Mucosa of stomach (tissue), 1 donor: ENCODE results near the gene ARSG.

Experiments used
- H3K27me3 ChIP-seq: one replicate; pipeline ENCODE4 v1.7.0; 2013; ENCODE audit warnings: mild to moderate bottlenecking, low read length; ENCODE audit not compliant: control insufficient read depth, insufficient read depth
- H3K36me3 ChIP-seq: one replicate; pipeline ENCODE4 v1.7.0; 2013; ENCODE audit warnings: low read length; ENCODE audit not compliant: control insufficient read depth, insufficient read depth
- H3K4me1 ChIP-seq: one replicate; pipeline ENCODE4 v1.7.0; 2013; ENCODE audit warnings: mild to moderate bottlenecking, low read length; ENCODE audit not compliant: control insufficient read depth, insufficient read depth
- H3K4me3 ChIP-seq: one replicate; pipeline ENCODE4 v1.7.0; 2013; ENCODE audit warnings: low read length
- H3K9ac ChIP-seq: one replicate; pipeline ENCODE4 v1.7.0; 2013; ENCODE audit warnings: mild to moderate bottlenecking, low read length, moderate library complexity
- H3K9me3 ChIP-seq: one replicate; pipeline ENCODE4 v1.7.0; 2013; ENCODE audit warnings: mild to moderate bottlenecking, low read length, moderate library complexity; ENCODE audit not compliant: control insufficient read depth
- donor health status: Pancreatic carcinoma.

ARSG gene

DNA sequence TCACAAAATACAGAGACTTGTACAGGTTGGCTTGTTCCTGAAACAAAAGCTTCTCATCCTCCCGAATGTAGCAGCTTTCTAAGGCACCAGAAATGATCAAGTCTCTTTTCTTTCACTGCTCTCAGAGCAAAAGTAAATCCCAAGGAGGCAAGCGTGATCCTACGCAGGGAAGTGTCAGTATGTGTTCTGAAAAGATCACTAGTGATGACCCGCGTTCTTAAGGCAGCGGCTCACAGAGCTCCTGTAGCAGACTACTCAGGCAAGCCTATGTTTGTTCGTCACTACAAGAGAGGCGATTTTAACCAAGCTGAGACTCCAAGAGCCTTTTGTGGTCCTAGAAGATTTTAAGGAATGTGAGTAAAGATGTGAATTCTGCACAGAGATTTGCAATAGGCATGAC is 131.5 kb downstream of the ARSG start:
- H3K9me3 ChIP-seq = no peaks in the 10 kb centered on the region
- H3K27me3 ChIP-seq = no peaks in the 10 kb centered on the region
- H3K4me1 ChIP-seq = no peaks in the 10 kb centered on the region
- no peak overlapping the region for H3K4me3 ChIP-seq
- H3K9ac ChIP-seq = no peak overlapping the region
- H3K36me3 ChIP-seq = no peaks in the 10 kb centered on the region

DNA sequence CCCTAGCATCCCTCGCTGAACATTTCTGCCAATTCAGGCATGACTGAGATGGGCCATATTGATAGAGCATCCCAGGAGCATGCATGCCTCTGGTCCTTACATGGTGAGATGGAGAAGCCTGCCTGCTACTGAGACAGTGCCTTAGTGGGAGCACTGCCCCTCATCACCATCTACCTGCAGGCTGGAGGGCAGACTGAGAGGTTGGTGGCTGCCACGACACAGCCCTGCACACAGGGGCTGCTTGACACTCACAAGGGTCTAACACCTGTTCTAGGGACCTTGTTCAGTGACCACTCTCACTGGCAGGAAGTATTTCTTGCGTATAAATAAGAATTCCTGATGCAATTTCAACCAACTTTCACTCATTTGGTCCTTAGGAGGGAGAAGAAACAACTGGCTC is 132.0 kb downstream of the ARSG start:
- H3K4me3 ChIP-seq = no peak overlapping the region
- no peaks in the 10 kb centered on the region for H3K9me3 ChIP-seq
- H3K36me3 ChIP-seq = no peaks in the 10 kb centered on the region
- H3K4me1 ChIP-seq = no peaks in the 10 kb centered on the region
- H3K9ac ChIP-seq = no peak overlapping the region
- no peaks in the 10 kb centered on the region for H3K27me3 ChIP-seq

GRCh38 chr17:68424203-68424602 is 132.9 kb downstream of the ARSG start:
- Histone ChIP-seq H3K4me1 (no peaks in the 10 kb centered on the region), H3K27me3 (no peaks in the 10 kb centered on the region), H3K9me3 (no peaks in the 10 kb centered on the region), H3K36me3 (no peaks in the 10 kb centered on the region), H3K9ac (no peak overlapping the region), H3K4me3 (no peak overlapping the region)

- no peak overlapping the region for H3K9ac ChIP-seq
- H3K4me1 ChIP-seq = no peaks in the 10 kb centered on the region
- no peaks in the 10 kb centered on the region for H3K27me3 ChIP-seq
- H3K36me3 ChIP-seq = peaks cover under 1% of the 10 kb centered on the region
- no peaks in the 10 kb centered on the region for H3K9me3 ChIP-seq
- H3K4me3 ChIP-seq = no peak overlapping the region
These were observed 133.6 kb downstream of the ARSG start for GRCh38 chr17:68424861-68425260.

DNA sequence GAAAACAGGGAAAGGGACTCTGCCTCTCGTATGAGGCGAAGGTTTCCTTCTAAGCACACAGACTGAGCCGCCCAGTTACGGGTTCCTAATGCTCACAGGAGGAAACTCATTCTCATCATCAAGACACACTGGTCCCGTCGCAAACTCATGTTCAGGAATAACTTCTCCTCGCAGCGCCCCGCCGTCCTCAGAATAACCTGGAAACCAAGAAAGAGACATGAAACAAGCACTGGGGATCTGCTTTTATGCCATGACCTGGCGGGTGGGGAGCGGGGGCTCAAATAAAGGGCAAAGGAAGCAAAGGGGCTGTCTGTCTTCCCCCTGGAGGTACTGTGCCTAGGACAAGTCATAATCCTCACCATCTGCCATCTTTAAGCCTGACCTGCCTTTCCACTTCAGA is 134.7 kb downstream of the ARSG start:
- Histone ChIP-seq H3K4me1 (no peaks in the 10 kb centered on the region), H3K9me3 (no peaks in the 10 kb centered on the region), H3K36me3 (peaks cover 6% of the 10 kb centered on the region), H3K27me3 (no peaks in the 10 kb centered on the region), H3K9ac (no peak overlapping the region), H3K4me3 (no peak overlapping the region)

GRCh38 chr17:68427575-68427974 is 136.3 kb downstream of the ARSG start:
- Histone ChIP-seq H3K36me3 (peaks cover 7% of the 10 kb centered on the region), H3K9me3 (no peaks in the 10 kb centered on the region), H3K27me3 (no peaks in the 10 kb centered on the region), H3K4me1 (no peaks in the 10 kb centered on the region), H3K9ac (no peak overlapping the region), H3K4me3 (no peak overlapping the region)

- Histone ChIP-seq H3K27me3 (no peaks in the 10 kb centered on the region), H3K9ac (no peak overlapping the region), H3K4me3 (no peak overlapping the region), H3K36me3 (peaks cover 7% of the 10 kb centered on the region), H3K9me3 (no peaks in the 10 kb centered on the region), H3K4me1 (no peaks in the 10 kb centered on the region)
These were observed 137.3 kb downstream of the ARSG start for GRCh38 chr17:68428498-68429172.

DNA sequence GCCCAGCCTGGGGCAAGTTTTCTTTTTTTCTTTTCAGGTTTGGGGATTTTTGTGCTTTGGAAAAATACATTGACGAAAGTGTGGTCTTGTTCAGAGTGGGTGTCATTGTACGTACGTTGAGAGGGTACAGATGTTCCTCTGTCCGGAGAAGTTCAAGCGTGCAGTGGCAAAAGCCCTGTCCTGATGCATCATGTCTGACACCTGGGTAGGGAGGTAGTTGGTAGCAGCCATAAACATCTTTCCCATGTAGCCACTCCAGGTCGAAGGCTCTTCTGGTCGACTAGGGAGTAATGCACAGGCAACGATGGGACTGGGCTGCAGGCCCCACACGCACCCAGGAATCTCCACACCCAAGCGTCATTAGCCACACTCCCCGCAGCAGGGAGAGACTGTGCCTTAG is 138.6 kb downstream of the ARSG start:
- Histone ChIP-seq H3K4me3 (no peak overlapping the region), H3K9ac (no peak overlapping the region), H3K27me3 (no peaks in the 10 kb centered on the region), H3K4me1 (no peaks in the 10 kb centered on the region), H3K36me3 (peaks cover 7% of the 10 kb centered on the region), H3K9me3 (no peaks in the 10 kb centered on the region)

DNA sequence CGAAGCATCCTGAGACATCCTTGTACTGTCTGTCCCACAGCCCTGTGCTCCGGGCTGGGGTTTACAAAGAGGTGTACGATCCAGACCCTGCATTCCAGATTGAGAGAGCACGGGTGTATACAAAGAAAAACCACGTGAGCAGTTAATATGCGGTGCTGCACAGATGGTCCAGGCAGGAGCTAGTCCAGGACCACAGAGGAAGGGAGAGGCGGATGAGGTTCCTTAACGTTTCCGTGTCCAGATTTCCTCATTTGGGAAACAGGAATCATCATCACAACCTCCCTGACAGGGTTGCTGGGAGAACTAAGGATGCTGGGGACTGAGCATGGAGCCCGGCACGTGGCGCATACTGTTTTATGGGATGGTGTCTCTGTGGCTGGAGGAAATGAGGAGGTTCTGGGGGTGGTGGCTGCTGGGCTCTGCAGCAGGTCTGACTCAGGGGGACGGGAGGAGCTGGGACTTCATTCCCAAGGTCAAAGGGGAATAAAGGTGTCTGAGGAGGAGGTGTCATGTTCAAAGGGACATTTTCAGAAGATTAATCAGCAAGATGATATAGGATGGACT is 139.8 kb downstream of the ARSG start:
- H3K4me1 ChIP-seq = peaks cover 2% of the 10 kb centered on the region
- H3K36me3 ChIP-seq = peaks cover 7% of the 10 kb centered on the region
- H3K9ac ChIP-seq = no peak overlapping the region
- H3K27me3 ChIP-seq = no peaks in the 10 kb centered on the region
- H3K9me3 ChIP-seq = no peaks in the 10 kb centered on the region
- no peak overlapping the region for H3K4me3 ChIP-seq

- no peak overlapping the region for H3K9ac ChIP-seq
These were observed 140.4 kb downstream of the ARSG start for GRCh38 chr17:68431661-68432071.

DNA sequence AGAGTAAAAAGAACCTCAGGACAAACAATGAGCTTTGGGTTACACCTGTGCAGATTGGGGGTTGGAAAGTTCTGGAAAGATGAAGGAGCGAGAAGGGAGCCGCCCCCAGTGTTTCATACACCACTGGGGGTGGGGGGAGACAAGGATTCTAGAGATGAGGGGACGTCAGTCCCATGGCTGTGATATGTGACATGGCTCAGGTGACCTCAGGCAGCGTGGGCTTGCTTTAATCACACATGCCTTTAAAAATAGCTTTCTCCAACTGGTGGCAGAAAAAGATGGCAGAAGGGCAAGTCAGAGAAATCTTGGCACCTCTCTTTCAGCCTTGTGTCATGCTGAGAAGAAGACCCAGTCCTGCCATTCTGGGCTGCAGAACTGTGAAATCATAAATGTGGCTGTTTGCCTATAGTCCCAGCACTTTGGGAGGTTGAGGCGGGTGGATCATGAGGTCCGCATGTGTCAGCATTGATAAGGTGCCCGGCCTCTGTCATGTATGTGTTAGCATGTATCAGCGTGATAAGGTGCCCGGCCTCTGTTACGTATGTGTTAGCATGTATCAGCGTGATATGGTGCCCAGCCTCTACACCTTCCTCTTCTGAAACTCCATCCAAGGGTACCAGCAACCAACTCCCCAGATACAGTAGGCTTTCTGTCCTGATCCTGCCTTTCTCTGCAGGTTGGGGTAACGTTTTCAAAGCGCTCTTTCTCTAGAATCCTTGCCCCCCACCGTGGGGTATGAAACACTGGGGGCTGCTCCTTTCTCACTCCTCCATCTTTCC is 141.0 kb downstream of the ARSG start:
- Histone ChIP-seq H3K4me3 (no peak overlapping the region), H3K36me3 (peaks cover 7% of the 10 kb centered on the region)

More at GRCh38 chr17:68431661-68432071, 140.4 kb downstream of the ARSG start:
- Histone ChIP-seq H3K9me3 (no peaks in the 10 kb centered on the region), H3K27me3 (no peaks in the 10 kb centered on the region), H3K4me3 (no peak overlapping the region), H3K36me3 (peaks cover 7% of the 10 kb centered on the region), H3K4me1 (peaks cover 4% of the 10 kb centered on the region)

DNA sequence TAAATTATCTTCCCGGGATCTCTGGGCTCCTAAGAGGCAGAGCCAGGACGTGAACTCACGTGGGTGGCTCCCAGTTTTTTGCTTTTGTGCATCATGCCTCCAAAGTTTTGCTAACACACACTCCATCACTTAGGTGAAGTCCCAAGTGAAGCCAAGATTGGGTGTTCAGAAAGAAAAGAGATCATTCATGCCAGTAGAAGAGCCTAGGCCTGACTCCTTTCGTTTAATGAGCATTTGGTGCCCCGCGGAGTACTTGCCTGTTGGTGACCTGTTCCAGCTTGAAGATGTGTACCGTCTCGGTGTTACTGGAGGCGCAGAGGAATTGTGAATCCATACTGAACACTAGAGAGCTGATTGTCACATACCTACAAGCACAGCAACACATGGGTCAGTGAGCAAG is 141.9 kb downstream of the ARSG start:
- Histone ChIP-seq H3K4me3 (no peak overlapping the region), H3K9ac (no peak overlapping the region), H3K4me1 (peaks cover 13% of the 10 kb centered on the region), H3K36me3 (peaks cover 7% of the 10 kb centered on the region), H3K9me3 (no peaks in the 10 kb centered on the region), H3K27me3 (no peaks in the 10 kb centered on the region)

More for the DNA sequence above, 141.0 kb downstream of the ARSG start:
- H3K4me1 ChIP-seq = peaks cover 6% of the 10 kb centered on the region
- H3K27me3 ChIP-seq = no peaks in the 10 kb centered on the region
- H3K9ac ChIP-seq = no peak overlapping the region
- H3K9me3 ChIP-seq = no peaks in the 10 kb centered on the region
